ENCODE measurements around the gene CREG1.

- TF ChIP-seq GATA3 (IDR thresholded peaks at IDR 0.05; ENCODE audit: low read depth, low read length): no peak
- TF ChIP-seq GATA2 (IDR thresholded peaks at IDR 0.05; ENCODE audit: low read depth, low read length): no peak
Measured at GRCh38 chr1:167502192-167502551, 51.4 kb downstream of the CREG1 start.

Data from SH-SY5Y (cell line).